OCI-LY7 (cell line): ENCODE measurements around the gene KCNK5.

ENCODE experiments used
- CTCF ChIP-seq: fragments of 200-600 bp; sonication (generic); conservative IDR thresholded peaks from 2 replicates; pipeline ENCODE4 v1.5.1; 2014; ENCODE audit warnings: mild to moderate bottlenecking, antibody characterized with exemption, low read length, moderate library complexity, mixed read lengths
- EZH2phosphoT487 ChIP-seq: fragments of 200-600 bp; sonication (generic); IDR thresholded peaks from 2 replicates; pipeline ENCODE4 v1.6.1; 2018; ENCODE audit warnings: low read depth, borderline replicate concordance, mild to moderate bottlenecking, mixed run types, antibody characterized with exemption, low read length, moderate library complexity, mixed read lengths

DNA sequence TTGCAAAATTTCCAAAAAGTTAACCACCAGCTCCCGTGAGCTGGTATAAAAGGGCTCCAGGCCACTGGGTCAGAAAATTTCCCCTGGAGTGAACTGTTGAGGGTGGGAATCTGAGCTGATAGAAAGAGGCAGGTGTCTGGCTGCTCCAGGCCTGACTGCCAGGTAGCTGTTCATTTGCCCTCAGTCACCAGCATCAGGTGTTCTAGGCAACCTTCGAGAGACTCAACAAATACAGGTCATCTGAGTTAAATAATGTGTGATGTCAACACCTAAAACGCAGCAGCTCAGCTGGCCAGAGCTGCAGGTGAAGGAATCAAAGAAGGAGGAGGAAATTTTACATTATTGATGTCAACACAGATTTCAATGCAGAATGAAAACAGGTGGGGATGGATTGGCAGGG lies 46.7 kb downstream of the KCNK5 start:
- TF ChIP-seq CTCF (no peak), EZH2phosphoT487 (no peak)
